HEK293T (cell line): Measurements from ENCODE around the gene CTNNA2.

Source experiments
- CTCF ChIA-PET: fragments of 350-600 bp; formaldehyde crosslinking; extraction: SDS; loops from one replicate; lab custom pipeline; 2021; ENCODE audit warnings: antibody characterized with exemption, inconsistent platforms; lab: Yijun Ruan, JAX
- POLR2A ChIA-PET: fragments of 350-600 bp; formaldehyde crosslinking; extraction: SDS; loops from one replicate; lab custom pipeline; 2020; ENCODE audit warnings: antibody characterized with exemption, inconsistent platforms; lab: Yijun Ruan, JAX
- DNase-seq: peaks from one replicate; pipeline ENCODE4 v3.0.0; 2012; ENCODE audit warnings: mixed read lengths; ENCODE audit errors: extremely low spot score
- ARNT ChIP-seq: fragments of 450-650 bp; IDR thresholded peaks from 2 replicates; pipeline ENCODE4 v1.6.1; 2017; ENCODE audit warnings: mild to moderate bottlenecking
- BHLHE40 ChIP-seq: fragments of 450-650 bp; IDR thresholded peaks from 2 replicates; pipeline ENCODE4 v1.6.1; 2016; ENCODE audit warnings: mild to moderate bottlenecking, moderate library complexity, borderline replicate concordance
- CTBP1 ChIP-seq: fragments of 450-650 bp; IDR thresholded peaks from 2 replicates; pipeline ENCODE4 v1.6.1; 2016; ENCODE audit warnings: borderline replicate concordance
- ELF4 ChIP-seq: fragments of 450-650 bp; IDR thresholded peaks from 2 replicates; pipeline ENCODE4 v1.6.1; 2017; ENCODE audit warnings: antibody characterized with exemption
- FOXA1 ChIP-seq: fragments of 450-650 bp; IDR thresholded peaks from 2 replicates; pipeline ENCODE4 v1.6.1; 2016; ENCODE audit warnings: mild to moderate bottlenecking
- FOXK2 ChIP-seq: fragments of 450-650 bp; IDR thresholded peaks from 2 replicates; pipeline ENCODE4 v1.6.1; 2016; ENCODE audit warnings: mild to moderate bottlenecking
- FOXM1 ChIP-seq: fragments of 450-650 bp; IDR thresholded peaks from 2 replicates; pipeline ENCODE4 v1.6.1; 2017; ENCODE audit warnings: mild to moderate bottlenecking, borderline replicate concordance
- HDGF ChIP-seq: fragments of 450-650 bp; IDR thresholded peaks from 2 replicates; pipeline ENCODE4 v1.6.1; 2017; ENCODE audit warnings: antibody characterized with exemption, borderline replicate concordance
- L3MBTL2 ChIP-seq: fragments of 450-650 bp; conservative IDR thresholded peaks from 2 replicates; pipeline ENCODE4 v1.6.1; 2016; ENCODE audit warnings: mild to moderate bottlenecking
- LEF1 ChIP-seq: fragments of 450-650 bp; IDR thresholded peaks from 2 replicates; pipeline ENCODE4 v1.6.1; 2017; ENCODE audit warnings: mild to moderate bottlenecking, borderline replicate concordance
- NFRKB ChIP-seq: fragments of 450-650 bp; IDR thresholded peaks from 2 replicates; pipeline ENCODE4 v1.6.1; 2016; ENCODE audit warnings: mild to moderate bottlenecking, moderate library complexity
- PKNOX1 ChIP-seq: fragments of 450-650 bp; IDR thresholded peaks from 2 replicates; pipeline ENCODE4 v1.6.1; 2016
- SP1 ChIP-seq: fragments of 450-650 bp; IDR thresholded peaks from 2 replicates; pipeline ENCODE4 v1.6.1; 2017
- SUZ12 ChIP-seq: fragments of 450-650 bp; IDR thresholded peaks from 2 replicates; pipeline ENCODE4 v1.6.1; 2016; ENCODE audit warnings: mild to moderate bottlenecking
- TARDBP ChIP-seq: fragments of 450-650 bp; IDR thresholded peaks from 2 replicates; pipeline ENCODE4 v1.6.1; 2016
- ZNF384 ChIP-seq: fragments of 450-650 bp; IDR thresholded peaks from 2 replicates; pipeline ENCODE4 v1.6.1; 2016

CTNNA2 gene

GRCh38 chr2:80573950-80574349 is 1061.1 kb downstream of the CTNNA2 start:
- CTCF ChIA-PET = interaction anchor here (0.6 kb wide), 1 partner anchor 204 kb away, joined by 3 read pairs; no protein-coding TSS in a partner anchor
- no peak for DNase-seq
- POLR2A ChIA-PET = no interaction called here
- no peak for TF ChIP-seq LEF1
- no peak for TF ChIP-seq FOXK2
- no peak for TF ChIP-seq CTBP1
- no peak for TF ChIP-seq SP1
- no peak for TF ChIP-seq FOXA1
- TF ChIP-seq ZNF384 = no peak
- TF ChIP-seq ELF4 = no peak
- TF ChIP-seq PKNOX1 = no peak
- TF ChIP-seq FOXM1 = no peak
- no peak for TF ChIP-seq ARNT

- no peak for DNase-seq
- ChIA-PET CTCF (no interaction called here), POLR2A (no interaction called here)
- no peak for TF ChIP-seq FOXK2
- TF ChIP-seq FOXA1 = no peak
- no peak for TF ChIP-seq HDGF
- no peak for TF ChIP-seq CTBP1
- no peak for TF ChIP-seq FOXM1
- TF ChIP-seq PKNOX1 = no peak
- TF ChIP-seq NFRKB = no peak
- TF ChIP-seq ARNT = no peak
Measured at GRCh38 chr2:80579756-80580155, 1066.9 kb downstream of the CTNNA2 start.

GRCh38 chr2:80591233-80591632 is 1078.4 kb downstream of the CTNNA2 start:
- TF ChIP-seq ZNF384 (no peak), L3MBTL2 (no peak), FOXK2 (no peak), BHLHE40 (no peak), ELF4 (no peak), LEF1 (no peak), FOXA1 (no peak), NFRKB (no peak), SUZ12 (no peak), ARNT (no peak), CTBP1 (no peak), FOXM1 (no peak), PKNOX1 (no peak), SP1 (no peak), HDGF (no peak), TARDBP (no peak)
- ChIA-PET CTCF (no interaction called here), POLR2A (no interaction called here)
- no peak for DNase-seq

- no peak for TF ChIP-seq SP1
- TF ChIP-seq ZNF384 = no peak
- TF ChIP-seq L3MBTL2 = no peak
- TF ChIP-seq NFRKB = no peak
- no peak for TF ChIP-seq FOXM1
- no peak for TF ChIP-seq FOXA1
- no peak for TF ChIP-seq PKNOX1
- TF ChIP-seq ARNT = no peak
- TF ChIP-seq BHLHE40 = no peak
- TF ChIP-seq SUZ12 = no peak
- no peak for TF ChIP-seq ELF4
- TF ChIP-seq HDGF = no peak
- no peak for TF ChIP-seq TARDBP
- no peak for TF ChIP-seq FOXK2
- ChIA-PET POLR2A (no interaction called here), CTCF (no interaction called here)
- no peak for DNase-seq
Measured at GRCh38 chr2:80592106-80592505, 1079.3 kb downstream of the CTNNA2 start.

GRCh38 chr2:80610108-80610507 is 1097.3 kb downstream of the CTNNA2 start:
- no peak for DNase-seq
- no peak for TF ChIP-seq PKNOX1
- TF ChIP-seq TARDBP = no peak
- no peak for TF ChIP-seq ELF4
- TF ChIP-seq SP1 = no peak
- ChIA-PET POLR2A (no interaction called here), CTCF (no interaction called here)

- POLR2A ChIA-PET = no interaction called here
- no peak for DNase-seq
- CTCF ChIA-PET = no interaction called here
- TF ChIP-seq L3MBTL2 (no peak), ZNF384 (no peak), FOXM1 (no peak), FOXK2 (no peak), ARNT (no peak), HDGF (no peak), LEF1 (no peak), CTBP1 (no peak), BHLHE40 (no peak), SP1 (no peak), PKNOX1 (no peak), FOXA1 (no peak), NFRKB (no peak), SUZ12 (no peak), ELF4 (no peak), TARDBP (no peak)
Measured at GRCh38 chr2:80621656-80622055, 1108.8 kb downstream of the CTNNA2 start.
